Measurements from ENCODE around the gene STK10. TPM values are rescaled to one million over a fixed set of nuclear protein-coding genes. Genes with fewer than 3 reads are reported as not detected.
A peak's percentile ranks its signal among the peaks of the same experiment; 100 is the strongest.

Gene STK10
- total and polyA plus RNA-seq, 9 of the 15 experiments (the other 6 are each of a cell fraction or from before 2014, with no cell fraction given) = 0.30 to 6.7 (median 2.4) TPM

GRCh38 chr5:172148381-172148780 is 39.6 kb downstream of the STK10 start:
- no TSS peak for BruUV-seq (replicated peaks)
- H3K4me1 ChIP-seq (replicated peaks in 1 of 2; ENCODE audit: control insufficient read depth in 2 of 2, insufficient read depth in 2 of 2, low read length in 2 of 2) = peaks cover 37 to 44% of the 10 kb centered on the region in 2 experiments; a peak in 4 of 5 replicates
- no peak overlapping the region for H2AFZ ChIP-seq (ENCODE audit: low read depth, low read length)
- no peak overlapping the region for H3K27ac ChIP-seq (ENCODE audit: extremely low read depth, low read depth, low read length)
- H3K9ac ChIP-seq (ENCODE audit: insufficient read depth in 1 of 2, low read depth in 2 of 2, low read length in 2 of 2) = peak overlapping the region in 1 of 2 experiments; percentile 76; a peak in 1 of 4 replicates
- FAIRE-seq = no peak
- no peak overlapping the region for H3K4me2 ChIP-seq (ENCODE audit: insufficient read depth, low read length)
- no peaks in the 10 kb centered on the region for H3K27me3 ChIP-seq (ENCODE audit: control insufficient read depth in 2 of 2, insufficient read depth in 2 of 2, low read length in 2 of 2)
- no peak overlapping the region for H3K4me3 ChIP-seq
- no peaks in the 10 kb centered on the region for H3K9me1 ChIP-seq (ENCODE audit: control insufficient read depth, insufficient read depth, low read length)
- ATAC-seq = no peak
- H3K79me2 ChIP-seq (ENCODE audit: control insufficient read depth, insufficient read depth, low read length) = no peaks in the 10 kb centered on the region
- WGBS (ENCODE audit: insufficient coverage, low coverage, missing lambda C conversion rate) = 88% methylated on average over 7 of the region's 9 CpGs
- H3K9me3 ChIP-seq (replicated peaks; ENCODE audit: control insufficient read depth, insufficient read depth, low read depth, low read length) = no peaks in the 10 kb centered on the region
- DNase-seq (ENCODE audit: extremely low read depth in 1 of 4, low spot score in 3 of 4) = peak in 1 of 4 experiments; percentile 8
- H3K36me3 ChIP-seq (ENCODE audit: control insufficient read depth, insufficient read depth, low read length) = no peaks in the 10 kb centered on the region; the same call in 2 of the 3 replicates
- POLR2A ChIA-PET = interaction anchor here (0.6 to 0.7 kb wide), 2 partner anchors 17 to 956 kb away, joined by 3 read pairs; no protein-coding TSS in a partner anchor
- CTCF ChIA-PET (ENCODE audit: low intra/inter-chr PET ratio) = no interaction called here
- intact Hi-C loops (cut with micrococcal nuclease) = no loop called here
- H4K20me1 ChIP-seq (replicated peaks; ENCODE audit: control insufficient read depth, insufficient read depth, low read length) = no peaks in the 10 kb centered on the region
- in situ Hi-C loops (cut with MboI) = no loop called here
- TF ChIP-seq FOXP1 (CRISPR knock-in tag; IDR thresholded peaks at IDR 0.05) (no peak), ZNF518B (CRISPR knock-in tag; IDR thresholded peaks at IDR 0.05) (no peak), ZNF324 (CRISPR knock-in tag; IDR thresholded peaks at IDR 0.05) (no peak), HSF4 (CRISPR knock-in tag; IDR thresholded peaks at IDR 0.05; ENCODE audit: borderline replicate concordance) (no peak), POLR2AphosphoS2 (IDR thresholded peaks at IDR 0.05; ENCODE audit: low read length) (no peak), KDM4B (IDR thresholded peaks at IDR 0.05; ENCODE audit: borderline replicate concordance in 2 of 2, low read depth in 1 of 2) (no peak), PREB (CRISPR knock-in tag; IDR thresholded peaks at IDR 0.05) (no peak), CREM (IDR thresholded peaks at IDR 0.05; ENCODE audit: low read depth) (no peak), ZNF449 (CRISPR knock-in tag; IDR thresholded peaks at IDR 0.05) (no peak), NR4A1 (CRISPR knock-in tag; IDR thresholded peaks at IDR 0.05) (no peak), NR4A1 (tag; IDR thresholded peaks at IDR 0.05) (no peak), SMAD1 (IDR thresholded peaks at IDR 0.05; ENCODE audit: low read depth, low read length, partially characterized antibody) (no peak), SMAD3 (CRISPR knock-in tag; conservative IDR thresholded peaks at IDR 0.05) (no peak), HLTF (IDR thresholded peaks at IDR 0.05) (no peak), ZNF778 (CRISPR knock-in tag; IDR thresholded peaks at IDR 0.05) (no peak), ZFP30 (CRISPR knock-in tag; IDR thresholded peaks at IDR 0.05; ENCODE audit: borderline replicate concordance) (no peak), CHD4 (IDR thresholded peaks at IDR 0.05; ENCODE audit: insufficient read depth, insufficient replicate concordance, low read depth, low read length, poor library complexity, severe bottlenecking) (no peak), ELF4 (CRISPR knock-in tag; IDR thresholded peaks at IDR 0.05) (no peak), ZNF311 (CRISPR knock-in tag; IDR thresholded peaks at IDR 0.05) (no peak)
